ENCODE results near the gene EXOC4. TPM values are rescaled to one million over a fixed set of nuclear protein-coding genes. Genes with fewer than 3 reads are reported as not detected.

The EXOC4 gene
- total RNA-seq, 1 donor from 2014 or later: 99.2 TPM

DNA sequence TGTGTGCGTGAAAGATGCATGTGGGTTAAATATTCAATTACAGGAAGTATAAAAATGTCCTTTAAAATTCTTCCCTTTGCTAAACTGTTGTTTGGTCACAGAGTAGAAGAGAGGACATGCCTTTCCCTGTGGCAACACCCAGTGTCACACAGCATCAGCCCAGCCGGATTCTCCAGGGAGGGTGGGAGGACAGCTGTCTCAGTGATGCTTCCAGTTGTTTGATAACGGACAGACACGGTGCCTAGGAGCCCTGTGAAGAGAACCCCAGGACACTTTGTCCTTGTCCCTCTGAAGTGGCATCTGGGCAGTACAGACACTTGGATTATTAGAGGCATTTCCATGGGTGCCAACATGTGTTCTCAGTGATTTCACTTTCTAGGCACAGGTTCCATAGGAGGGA, 567.7 kb downstream of the EXOC4 start:
- Histone ChIP-seq H3K4me1 (no peaks in the 10 kb centered on the region), H3K27ac (no peak overlapping the region), H3K27me3 (no peaks in the 10 kb centered on the region), H3K4me3 (no peak overlapping the region), H3K9me3 (no peaks in the 10 kb centered on the region), H3K36me3 (peaks cover 0 to 7% of the 10 kb centered on the region in 2 donors)
- intact Hi-C loops (cut with DNase I): no loop called here
- DNase-seq (ENCODE audit: extremely low spot score in 2 of 2): no peak
- TF ChIP-seq, protein P1, sequence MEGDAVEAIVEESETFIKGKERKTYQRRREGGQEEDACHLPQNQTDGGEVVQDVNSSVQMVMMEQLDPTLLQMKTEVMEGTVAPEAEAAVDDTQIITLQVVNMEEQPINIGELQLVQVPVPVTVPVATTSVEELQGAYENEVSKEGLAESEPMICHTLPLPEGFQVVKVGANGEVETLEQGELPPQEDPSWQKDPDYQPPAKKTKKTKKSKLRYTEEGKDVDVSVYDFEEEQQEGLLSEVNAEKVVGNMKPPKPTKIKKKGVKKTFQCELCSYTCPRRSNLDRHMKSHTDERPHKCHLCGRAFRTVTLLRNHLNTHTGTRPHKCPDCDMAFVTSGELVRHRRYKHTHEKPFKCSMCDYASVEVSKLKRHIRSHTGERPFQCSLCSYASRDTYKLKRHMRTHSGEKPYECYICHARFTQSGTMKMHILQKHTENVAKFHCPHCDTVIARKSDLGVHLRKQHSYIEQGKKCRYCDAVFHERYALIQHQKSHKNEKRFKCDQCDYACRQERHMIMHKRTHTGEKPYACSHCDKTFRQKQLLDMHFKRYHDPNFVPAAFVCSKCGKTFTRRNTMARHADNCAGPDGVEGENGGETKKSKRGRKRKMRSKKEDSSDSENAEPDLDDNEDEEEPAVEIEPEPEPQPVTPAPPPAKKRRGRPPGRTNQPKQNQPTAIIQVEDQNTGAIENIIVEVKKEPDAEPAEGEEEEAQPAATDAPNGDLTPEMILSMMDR (IDR thresholded peaks at IDR 0.05): no peak
- TF ChIP-seq POLR2A (IDR thresholded peaks at IDR 0.05) (no peak), POLR2AphosphoS5 (IDR thresholded peaks at IDR 0.05; ENCODE audit: insufficient read depth in 1 of 2, low read depth in 1 of 2) (no peak)

DNA sequence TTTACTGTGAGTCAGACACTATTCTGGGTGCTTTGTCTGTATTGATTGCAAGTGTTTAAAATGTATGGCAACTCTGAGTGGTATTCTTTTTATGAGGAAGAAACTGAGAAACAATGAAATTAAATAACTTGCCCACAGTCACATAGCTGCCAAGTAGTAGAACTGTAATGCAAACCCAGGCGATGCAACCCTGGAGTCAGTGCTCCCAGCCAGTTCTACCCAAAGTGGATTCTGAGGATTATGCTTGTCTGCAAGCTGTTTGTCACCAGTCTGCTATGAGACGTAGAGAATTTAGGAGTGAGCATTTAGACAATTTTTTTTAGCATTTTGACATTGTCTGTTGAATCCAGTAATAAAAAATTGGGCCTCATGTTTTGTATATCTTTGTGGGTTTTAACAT, 568.3 kb downstream of the EXOC4 start:
- Histone ChIP-seq H3K9me3 (no peaks in the 10 kb centered on the region), H3K36me3 (peaks cover 0 to 7% of the 10 kb centered on the region in 2 donors), H3K4me1 (no peaks in the 10 kb centered on the region), H3K4me3 (no peak overlapping the region), H3K27ac (no peak overlapping the region), H3K27me3 (no peaks in the 10 kb centered on the region)
- intact Hi-C loops (cut with DNase I): no loop called here
- no peak for TF ChIP-seq POLR2A (IDR thresholded peaks at IDR 0.05)
- TF ChIP-seq, protein P1 (IDR thresholded peaks at IDR 0.05): no peak
- TF ChIP-seq POLR2AphosphoS5 (IDR thresholded peaks at IDR 0.05; ENCODE audit: insufficient read depth in 1 of 2, low read depth in 1 of 2): no peak
- no peak for DNase-seq (ENCODE audit: extremely low spot score in 2 of 2)

DNA sequence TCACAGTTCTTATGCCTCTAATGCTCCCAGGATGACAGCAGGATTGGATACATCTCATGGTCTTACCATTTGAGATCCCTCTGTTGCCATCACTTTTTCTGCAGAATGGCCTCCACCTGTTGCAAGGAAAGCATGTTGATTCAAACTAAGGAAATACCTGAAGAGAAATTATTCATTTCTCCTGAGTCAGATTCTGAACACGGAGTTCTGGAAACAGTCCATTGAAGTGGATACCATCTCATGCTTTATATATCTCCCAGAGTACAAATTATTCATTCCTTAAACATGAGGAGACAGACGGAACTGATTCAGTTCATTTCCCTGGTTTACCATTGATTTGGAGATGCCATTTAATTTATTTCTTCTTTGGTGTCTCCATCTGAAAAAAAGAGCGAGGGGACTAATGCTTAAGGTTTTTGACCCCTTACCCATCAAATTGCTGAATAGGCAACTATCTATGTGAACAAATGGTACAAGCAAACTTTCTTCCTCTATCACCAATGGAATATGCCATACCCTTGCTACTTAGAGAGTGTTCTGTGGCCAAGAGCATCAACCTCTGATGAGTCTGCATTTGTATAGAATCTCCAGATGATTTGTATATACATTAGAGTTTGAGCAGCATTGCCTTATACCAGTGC, 569.2 kb downstream of the EXOC4 start:
- intact Hi-C loops (cut with DNase I): no loop called here

DNA sequence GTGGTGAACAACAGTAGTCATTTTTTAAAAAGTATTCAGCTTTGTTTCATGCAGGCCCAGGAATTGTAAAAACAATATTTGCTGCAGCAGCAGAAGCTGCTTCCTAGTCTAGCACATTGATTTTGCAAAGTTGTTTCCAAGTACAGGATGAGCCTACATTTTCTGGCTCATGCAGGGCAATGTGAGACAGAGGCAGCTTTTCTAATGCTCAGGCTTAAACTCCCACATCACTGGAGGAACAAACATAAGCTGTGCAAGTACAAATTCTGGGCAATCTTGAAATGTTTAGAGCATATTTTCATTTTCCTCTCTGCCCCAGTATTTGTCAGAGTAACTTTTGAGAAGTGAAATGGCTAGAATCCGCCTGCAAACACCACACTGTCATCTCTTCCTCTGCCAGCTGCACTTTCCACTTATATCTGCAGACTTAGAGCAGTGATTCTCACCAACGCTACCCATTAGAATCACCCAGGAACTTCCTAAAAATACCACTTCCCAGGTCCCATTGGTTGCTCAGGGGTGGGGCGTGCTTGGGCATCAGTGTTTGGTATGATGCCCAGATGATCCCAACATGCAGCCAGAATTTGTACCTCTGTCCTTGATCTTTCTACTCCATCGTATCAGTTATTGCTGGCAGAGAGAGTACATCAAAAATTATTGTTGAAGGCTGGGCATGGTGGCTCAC, 570.1 kb downstream of the EXOC4 start:
- intact Hi-C loops (cut with DNase I): no loop called here
- Histone ChIP-seq H3K27ac (no peak overlapping the region), H3K27me3 (no peaks in the 10 kb centered on the region), H3K4me3 (no peak overlapping the region), H3K36me3 (peaks cover 0 to 7% of the 10 kb centered on the region in 2 donors), H3K9me3 (no peaks in the 10 kb centered on the region), H3K4me1 (no peaks in the 10 kb centered on the region)
- no peak for DNase-seq (ENCODE audit: extremely low spot score in 2 of 2)
- TF ChIP-seq, protein P1 (IDR thresholded peaks at IDR 0.05): no peak
- TF ChIP-seq POLR2A (IDR thresholded peaks at IDR 0.05) (no peak), POLR2AphosphoS5 (IDR thresholded peaks at IDR 0.05; ENCODE audit: insufficient read depth in 1 of 2, low read depth in 1 of 2) (no peak)

More for the DNA sequence above, 569.2 kb downstream of the EXOC4 start:
- TF ChIP-seq, protein P1 (IDR thresholded peaks at IDR 0.05): no peak
- TF ChIP-seq POLR2A (IDR thresholded peaks at IDR 0.05) (no peak), POLR2AphosphoS5 (IDR thresholded peaks at IDR 0.05; ENCODE audit: insufficient read depth in 1 of 2, low read depth in 1 of 2) (no peak)
- no peak overlapping the region for H3K27ac ChIP-seq
- H3K36me3 ChIP-seq: peaks cover 0 to 7% of the 10 kb centered on the region in 2 donors
- H3K4me1 ChIP-seq: no peaks in the 10 kb centered on the region
- H3K9me3 ChIP-seq: no peaks in the 10 kb centered on the region
- H3K4me3 ChIP-seq: no peak overlapping the region
- no peak for DNase-seq (ENCODE audit: extremely low spot score in 2 of 2)
- no peaks in the 10 kb centered on the region for H3K27me3 ChIP-seq

DNA sequence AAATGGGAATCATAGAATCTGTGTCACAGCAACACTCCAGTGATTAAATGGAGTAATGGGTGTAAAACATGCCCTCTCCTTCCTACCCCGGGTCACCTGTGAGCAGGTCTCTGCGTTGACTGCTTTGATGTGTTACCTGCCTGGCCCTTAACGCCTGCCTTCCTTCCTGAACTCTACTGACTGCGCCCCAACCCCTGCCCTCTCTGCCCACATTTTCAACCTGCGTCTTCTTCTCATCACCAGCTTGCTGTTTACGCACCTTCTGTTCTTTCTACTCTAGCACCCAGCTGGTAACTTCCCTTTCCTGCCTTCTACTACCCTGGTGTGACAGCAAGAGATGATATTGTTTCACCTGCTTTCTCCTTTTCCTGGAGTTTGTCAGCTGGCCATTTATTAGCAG, 571.3 kb downstream of the EXOC4 start:
- DNase-seq (ENCODE audit: extremely low spot score in 2 of 2): no peak
- Histone ChIP-seq H3K4me1 (no peaks in the 10 kb centered on the region), H3K27ac (no peak overlapping the region), H3K36me3 (no peaks in the 10 kb centered on the region), H3K27me3 (no peaks in the 10 kb centered on the region), H3K4me3 (no peak overlapping the region), H3K9me3 (no peaks in the 10 kb centered on the region)
- intact Hi-C loops (cut with DNase I): no loop called here
- TF ChIP-seq POLR2AphosphoS5 (IDR thresholded peaks at IDR 0.05; ENCODE audit: insufficient read depth in 1 of 2, low read depth in 1 of 2) (no peak), POLR2A (IDR thresholded peaks at IDR 0.05) (no peak)
- TF ChIP-seq, protein P1 (IDR thresholded peaks at IDR 0.05): no peak

All from vagina (tissue), 2 donors.